GM19043 (cell line): ENCODE measurements around the gene SH3RF3.

ENCODE experiments used
- ATAC-seq: cut with Tn5 transposase; IDR thresholded peaks from one replicate; pipeline ENCODE4 v1.9.1; 2021; ENCODE audit warnings: low read depth; ENCODE audit not compliant: unreplicated experiment

SH3RF3 gene

GRCh38 chr2:109322111-109322510 lies 193.1 kb downstream of the SH3RF3 start:
- no peak for ATAC-seq

DNA sequence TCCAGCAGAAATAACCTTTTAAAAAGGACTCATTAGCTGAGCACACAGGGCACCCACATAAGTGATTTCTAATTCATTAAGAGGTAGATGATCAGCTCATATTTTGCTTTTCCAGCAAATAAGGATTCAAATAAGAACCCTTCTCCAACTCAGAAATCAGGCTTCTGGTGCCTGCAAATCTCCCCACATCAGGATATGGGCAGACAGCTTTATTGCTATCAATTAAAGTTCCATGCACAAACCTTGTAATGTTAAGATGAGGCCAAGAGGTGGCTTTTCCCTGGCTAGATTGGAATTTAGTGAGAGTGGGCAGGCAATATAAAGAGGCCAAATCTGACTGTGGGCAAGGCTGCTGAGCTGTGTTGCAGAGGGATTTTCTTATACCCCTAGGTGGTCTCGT lies 193.6 kb downstream of the SH3RF3 start:
- no peak for ATAC-seq

GRCh38 chr2:109324861-109325260 lies 195.9 kb downstream of the SH3RF3 start:
- ATAC-seq = no peak

- no peak for ATAC-seq
Measured at GRCh38 chr2:109325570-109325969, 196.6 kb downstream of the SH3RF3 start.

DNA sequence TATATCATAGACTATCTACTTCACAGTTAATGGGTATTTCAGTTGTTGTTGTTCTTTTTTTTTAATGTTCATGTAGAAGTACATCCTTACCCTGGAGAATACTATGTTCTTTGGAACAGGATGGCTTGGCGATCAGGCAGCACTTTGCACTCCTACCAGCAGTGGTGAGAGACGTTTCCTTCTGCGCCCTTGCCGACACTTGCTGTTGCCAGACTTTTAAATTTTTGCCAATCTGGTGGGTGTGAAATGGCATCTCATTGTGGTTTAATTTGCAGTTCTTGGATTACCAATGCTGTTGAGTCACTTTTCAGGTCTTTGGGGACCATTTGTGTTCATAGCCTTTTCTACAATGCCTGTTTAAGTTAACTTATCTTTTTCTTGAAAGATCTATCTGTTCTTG lies 197.3 kb downstream of the SH3RF3 start:
- ATAC-seq = no peak

- no peak for ATAC-seq
Measured at GRCh38 chr2:109330056-109330455, 201.1 kb downstream of the SH3RF3 start.

DNA sequence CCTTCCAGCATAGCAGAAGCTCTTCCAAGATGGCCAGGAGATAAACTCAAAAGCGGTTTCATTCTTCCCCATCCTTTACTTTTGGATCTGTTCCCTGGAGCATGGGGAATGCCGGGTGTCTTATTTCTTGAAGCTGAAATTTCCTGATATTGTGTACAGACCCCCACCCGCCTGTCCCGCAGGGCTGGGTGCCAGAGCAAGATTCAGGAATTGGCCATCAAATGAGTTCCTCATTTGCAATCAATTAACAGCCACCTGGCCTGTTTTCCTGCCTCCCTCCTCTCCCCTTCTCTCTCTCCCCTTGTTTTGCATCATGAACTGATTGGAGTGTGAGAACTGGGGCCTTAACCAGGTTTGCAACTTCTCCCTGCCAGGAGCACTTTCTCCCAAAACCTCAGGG lies 202.1 kb downstream of the SH3RF3 start:
- no peak for ATAC-seq

DNA sequence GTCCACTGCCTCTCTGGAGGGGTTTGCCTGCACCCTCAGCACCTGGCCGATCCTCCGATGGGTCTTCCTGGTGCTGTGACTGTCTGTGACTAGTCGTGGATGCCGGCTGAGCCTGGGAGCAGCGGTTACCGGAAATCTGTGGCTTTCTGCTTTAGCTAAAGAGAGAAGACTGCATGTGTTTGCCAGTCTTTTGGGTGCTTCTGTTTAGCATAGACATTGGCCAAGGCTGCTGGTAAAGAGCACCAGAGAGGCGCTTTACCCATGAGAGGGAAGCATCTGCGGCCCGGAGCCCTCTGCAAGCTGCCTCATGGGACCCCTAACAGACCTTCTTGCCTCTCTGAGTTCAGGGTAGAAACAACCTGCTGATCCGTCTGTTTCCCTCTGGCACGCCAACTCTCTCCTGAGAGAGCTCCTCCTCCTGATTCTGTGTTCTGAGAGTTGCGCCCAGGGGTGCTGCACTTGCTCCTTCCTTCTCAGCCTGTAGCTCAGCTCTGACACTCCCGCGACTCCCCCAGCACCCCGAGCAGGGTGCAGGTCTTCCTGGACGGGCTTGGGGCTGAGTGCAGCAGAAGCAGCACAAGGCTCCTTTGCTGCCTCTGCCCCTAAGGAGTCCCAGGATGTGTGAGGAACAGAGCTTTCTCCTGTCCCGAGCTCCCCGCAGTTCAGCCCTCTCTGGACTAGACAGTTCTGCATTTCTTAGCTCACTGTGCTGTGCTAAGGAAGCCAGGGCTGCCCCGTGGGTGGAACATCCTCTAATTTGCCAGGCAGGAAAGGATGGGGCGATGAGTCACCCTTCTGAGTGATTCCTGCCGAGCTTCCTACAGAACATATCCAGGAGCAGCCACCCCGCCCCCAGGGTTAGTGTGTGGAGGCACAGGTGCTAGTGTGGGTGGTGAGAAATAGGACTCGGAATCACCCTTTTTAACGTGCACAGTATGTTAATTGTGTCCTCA lies 203.2 kb downstream of the SH3RF3 start:
- ATAC-seq = peak; percentile 39

GRCh38 chr2:109332880-109333279 lies 203.9 kb downstream of the SH3RF3 start:
- no peak for ATAC-seq

GRCh38 chr2:109333414-109334210 lies 204.6 kb downstream of the SH3RF3 start:
- no peak for ATAC-seq

- no peak for ATAC-seq
Measured at GRCh38 chr2:109335631-109336176, 206.7 kb downstream of the SH3RF3 start.

GRCh38 chr2:109336296-109336695 lies 207.3 kb downstream of the SH3RF3 start:
- ATAC-seq = no peak

DNA sequence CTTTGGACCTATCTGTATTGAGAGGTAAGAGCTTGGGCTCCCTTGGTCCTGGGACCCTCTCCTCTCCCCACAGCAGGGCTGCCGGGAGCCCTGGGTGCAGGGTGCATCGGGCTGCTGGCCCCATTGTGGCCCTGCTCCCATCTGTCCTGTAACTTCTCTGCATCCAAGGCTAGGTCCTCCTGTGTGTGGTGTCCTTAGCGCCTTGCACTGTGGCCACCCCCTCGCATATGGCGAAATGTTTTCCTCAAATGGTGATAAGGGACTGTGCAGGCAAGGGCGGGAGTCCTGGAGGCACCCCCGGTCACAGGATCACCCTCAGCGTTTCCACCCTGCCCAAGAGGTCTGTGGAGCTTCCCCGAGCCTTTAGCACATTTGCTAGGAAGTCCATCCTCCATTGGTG lies 208.2 kb downstream of the SH3RF3 start:
- no peak for ATAC-seq

GRCh38 chr2:109339519-109339966 lies 210.5 kb downstream of the SH3RF3 start:
- no peak for ATAC-seq

- no peak for ATAC-seq
Measured at GRCh38 chr2:109340381-109340780, 211.4 kb downstream of the SH3RF3 start.

GRCh38 chr2:109341355-109342255 lies 212.6 kb downstream of the SH3RF3 start:
- ATAC-seq = no peak

DNA sequence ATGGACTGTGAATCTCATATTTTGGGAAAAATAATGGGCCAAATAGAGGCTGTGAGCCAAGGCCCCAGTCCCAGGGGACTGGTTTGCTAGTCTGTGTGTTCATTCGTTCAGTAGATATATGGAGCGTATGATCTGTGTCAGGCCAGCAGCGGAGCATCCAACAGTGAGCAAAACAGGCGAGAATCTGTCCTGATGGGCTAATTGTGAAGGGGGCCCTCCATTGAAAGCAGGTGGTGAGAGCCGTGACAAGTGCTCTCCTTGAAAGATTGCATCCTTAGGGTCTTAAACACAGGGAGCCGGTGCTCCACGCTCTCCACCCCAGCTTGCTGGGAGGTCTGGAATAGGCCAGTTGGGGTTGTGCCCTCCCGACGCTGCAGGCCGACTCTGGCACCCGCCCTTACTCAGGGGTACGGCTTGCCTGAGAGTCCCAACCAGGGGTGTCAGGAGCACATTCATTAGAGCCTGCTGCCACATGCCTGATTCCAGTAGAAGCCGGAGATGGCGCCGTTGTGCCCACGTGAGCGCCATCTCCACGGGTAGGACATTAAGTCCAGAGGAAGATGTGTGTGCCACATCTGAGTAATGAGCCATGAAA lies 213.3 kb downstream of the SH3RF3 start:
- ATAC-seq = no peak

GRCh38 chr2:109342930-109343329 lies 213.9 kb downstream of the SH3RF3 start:
- no peak for ATAC-seq

DNA sequence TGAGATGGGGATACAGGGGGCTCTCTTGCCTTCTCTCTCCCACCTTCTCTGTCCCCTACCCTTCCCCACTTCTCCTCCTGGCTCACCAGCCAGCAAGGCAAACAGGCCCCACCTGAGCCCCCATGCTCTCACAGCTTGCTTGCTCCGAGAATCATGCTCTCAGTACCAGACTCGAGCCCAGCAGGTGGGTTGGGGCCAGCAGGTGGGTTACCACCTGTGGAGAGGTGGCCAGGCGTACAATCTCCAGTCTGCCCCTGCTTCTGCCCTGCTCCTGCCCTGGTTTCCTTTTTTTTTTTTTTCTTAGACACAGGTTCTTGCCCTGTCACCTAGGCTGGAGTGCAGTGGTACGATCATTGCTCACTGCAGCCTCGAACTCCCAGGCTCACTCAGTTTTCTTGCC lies 214.5 kb downstream of the SH3RF3 start:
- ATAC-seq = no peak

GRCh38 chr2:109344270-109344805 lies 215.3 kb downstream of the SH3RF3 start:
- ATAC-seq = no peak
